ENCODE results near the gene NCOR2.

GRCh38 chr12:124531906-124532305 lies 35.5 kb downstream of the NCOR2 start:
- TF ChIP-seq POLR2A (IDR thresholded peaks at IDR 0.05) (no peak), CTCF (IDR thresholded peaks at IDR 0.05) (no peak)

Data from heart left ventricle (tissue), 13 donors.